Activated T-cell treated with anti-CD3 and anti-CD28 coated beads, Interleukin-2, amount 50 U/mL, for 1 hour (primary cell): ENCODE measurements around the gene ELOVL7.
"Not testable (repeated sequence)": the region's sequence is repeated elsewhere in the genome, so short reads cannot be mapped to it uniquely, and the experiment has no call there.

ENCODE experiments used
- DNase-seq: peaks from one replicate; pipeline ENCODE4 v3.0.0-alpha.2; 2020

ELOVL7 gene

GRCh38 chr5:60843936-60844905, at the start of gene ELOVL7:
ELOVL7 (minus strand) TSS chr5:60844269; CDS start chr5:60787397, 56,872 bp downstream.
- DNase-seq: peak; percentile 22

- no peak for DNase-seq
Measured at GRCh38 chr5:60893521-60893920, 49.5 kb upstream of the ELOVL7 start.

- no peak for DNase-seq
Measured at GRCh38 chr5:60891667-60892066, 47.6 kb upstream of the ELOVL7 start.

- DNase-seq: no peak
Measured at GRCh38 chr5:60888359-60889061, 44.4 kb upstream of the ELOVL7 start.

- no peak for DNase-seq
Measured at GRCh38 chr5:60887746-60888145, 43.7 kb upstream of the ELOVL7 start.

GRCh38 chr5:60887096-60887495, 43.0 kb upstream of the ELOVL7 start:
- DNase-seq: no peak

GRCh38 chr5:60886158-60886557, 42.1 kb upstream of the ELOVL7 start:
- no peak for DNase-seq

GRCh38 chr5:60883229-60883628, 39.2 kb upstream of the ELOVL7 start:
- no peak for DNase-seq

GRCh38 chr5:60872892-60873291, 28.8 kb upstream of the ELOVL7 start:
- no peak for DNase-seq

GRCh38 chr5:60870857-60871256, 26.8 kb upstream of the ELOVL7 start:
- DNase-seq: no peak

- not testable (repeated sequence) for DNase-seq
Measured at GRCh38 chr5:60860572-60860971, 16.5 kb upstream of the ELOVL7 start.

- no peak for DNase-seq
Measured at GRCh38 chr5:60856066-60856465, 12.0 kb upstream of the ELOVL7 start.

- no peak for DNase-seq
Measured at GRCh38 chr5:60852940-60853339, 8.9 kb upstream of the ELOVL7 start.

GRCh38 chr5:60852317-60852716, 8.2 kb upstream of the ELOVL7 start:
- no peak for DNase-seq

- no peak for DNase-seq
Measured at GRCh38 chr5:60851626-60852025, 7.6 kb upstream of the ELOVL7 start.

GRCh38 chr5:60846298-60846697, 2.2 kb upstream of the ELOVL7 start:
- DNase-seq: no peak

GRCh38 chr5:60843386-60843935, 608 bp downstream of the ELOVL7 start:
- no peak for DNase-seq

GRCh38 chr5:60842871-60843385, 1.1 kb downstream of the ELOVL7 start:
- no peak for DNase-seq

- no peak for DNase-seq
Measured at GRCh38 chr5:60841361-60841760, 2.7 kb downstream of the ELOVL7 start.

- DNase-seq: no peak
Measured at GRCh38 chr5:60836131-60836530, 7.9 kb downstream of the ELOVL7 start.

GRCh38 chr5:60835554-60835953, 8.5 kb downstream of the ELOVL7 start:
- no peak for DNase-seq

GRCh38 chr5:60833520-60833919, 10.5 kb downstream of the ELOVL7 start:
- DNase-seq: no peak

GRCh38 chr5:60830581-60831127, 13.4 kb downstream of the ELOVL7 start:
- no peak for DNase-seq
